HG02759 (cell line): ENCODE data around the gene BIRC2.
"Not testable (repeated sequence)": the region's sequence is repeated elsewhere in the genome, so short reads cannot be mapped to it uniquely, and the experiment has no call there.

Experiments used
- ATAC-seq: cut with Tn5 transposase; IDR thresholded peaks from one replicate; pipeline ENCODE4 v1.9.1; 2021; ENCODE audit warnings: mild to moderate bottlenecking, moderate library complexity; ENCODE audit not compliant: unreplicated experiment

Gene BIRC2

GRCh38 chr11:102322560-102322959 lies 24.5 kb upstream of the BIRC2 start:
- no peak for ATAC-seq

DNA sequence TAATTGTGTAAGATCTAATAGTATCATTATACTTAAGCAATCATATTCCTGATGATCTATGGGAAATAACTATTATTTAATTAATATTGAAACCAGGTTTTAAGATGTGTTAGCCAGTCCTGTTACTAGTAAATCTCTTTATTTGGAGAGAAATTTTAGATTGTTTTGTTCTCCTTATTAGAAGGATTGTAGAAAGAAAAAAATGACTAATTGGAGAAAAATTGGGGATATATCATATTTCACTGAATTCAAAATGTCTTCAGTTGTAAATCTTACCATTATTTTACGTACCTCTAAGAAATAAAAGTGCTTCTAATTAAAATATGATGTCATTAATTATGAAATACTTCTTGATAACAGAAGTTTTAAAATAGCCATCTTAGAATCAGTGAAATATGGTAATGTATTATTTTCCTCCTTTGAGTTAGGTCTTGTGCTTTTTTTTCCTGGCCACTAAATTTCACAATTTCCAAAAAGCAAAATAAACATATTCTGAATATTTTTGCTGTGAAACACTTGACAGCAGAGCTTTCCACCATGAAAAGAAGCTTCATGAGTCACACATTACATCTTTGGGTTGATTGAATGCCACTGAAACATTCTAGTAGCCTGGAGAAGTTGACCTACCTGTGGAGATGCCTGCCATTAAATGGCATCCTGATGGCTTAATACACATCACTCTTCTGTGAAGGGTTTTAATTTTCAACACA lies 23.3 kb upstream of the BIRC2 start:
- ATAC-seq = no peak

- ATAC-seq = no peak
These were observed 21.9 kb upstream of the BIRC2 start for GRCh38 chr11:102325088-102325487.

- no peak for ATAC-seq
These were observed 18.3 kb upstream of the BIRC2 start for GRCh38 chr11:102328748-102329147.

GRCh38 chr11:102330231-102330630 lies 16.8 kb upstream of the BIRC2 start:
- ATAC-seq = no peak

DNA sequence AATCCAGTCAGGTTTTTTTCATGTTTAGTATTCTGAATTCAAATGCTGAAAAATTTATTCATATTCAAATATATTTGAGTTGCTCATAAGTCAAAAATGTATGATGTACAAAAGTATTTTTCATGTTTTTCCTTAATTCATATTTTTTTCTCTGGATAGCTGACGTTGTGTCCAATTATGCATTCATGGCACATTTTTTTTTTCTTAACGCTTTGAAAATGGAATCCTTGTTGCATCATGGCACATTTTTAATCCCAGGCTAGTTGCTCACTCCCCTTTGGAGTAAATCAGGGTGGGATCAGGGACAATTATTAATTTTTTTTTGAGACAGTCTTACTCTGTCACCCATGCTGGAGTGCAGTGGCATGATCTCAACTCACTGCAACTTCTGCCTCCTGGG lies 15.7 kb upstream of the BIRC2 start:
- ATAC-seq = no peak

GRCh38 chr11:102332611-102332994 lies 14.4 kb upstream of the BIRC2 start:
- ATAC-seq = no peak

DNA sequence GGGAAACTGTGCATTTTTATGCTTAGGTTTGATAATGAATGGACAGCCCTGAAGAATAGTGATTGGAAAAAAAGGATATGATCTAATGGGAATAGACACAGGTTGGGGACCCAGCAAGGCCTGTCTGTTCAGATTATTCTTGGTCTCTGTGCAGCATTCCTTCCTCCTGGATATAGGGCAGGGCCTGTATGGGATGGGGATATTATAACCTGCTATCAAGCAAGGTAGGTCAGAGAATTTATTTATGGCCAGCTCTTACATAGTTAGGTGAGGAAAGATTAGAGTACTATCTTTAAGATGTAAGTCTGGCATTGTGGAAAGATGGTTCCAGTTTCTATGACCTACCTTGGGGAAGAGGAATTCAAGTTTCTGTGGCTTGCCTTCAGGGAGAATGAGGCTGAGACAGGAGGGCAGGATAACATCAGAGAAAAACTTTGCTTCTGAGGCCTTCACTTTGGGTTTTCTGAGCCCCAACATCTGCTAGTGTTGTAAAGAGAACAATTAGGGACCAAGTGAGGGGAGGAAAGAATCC lies 8.5 kb upstream of the BIRC2 start:
- ATAC-seq = no peak

DNA sequence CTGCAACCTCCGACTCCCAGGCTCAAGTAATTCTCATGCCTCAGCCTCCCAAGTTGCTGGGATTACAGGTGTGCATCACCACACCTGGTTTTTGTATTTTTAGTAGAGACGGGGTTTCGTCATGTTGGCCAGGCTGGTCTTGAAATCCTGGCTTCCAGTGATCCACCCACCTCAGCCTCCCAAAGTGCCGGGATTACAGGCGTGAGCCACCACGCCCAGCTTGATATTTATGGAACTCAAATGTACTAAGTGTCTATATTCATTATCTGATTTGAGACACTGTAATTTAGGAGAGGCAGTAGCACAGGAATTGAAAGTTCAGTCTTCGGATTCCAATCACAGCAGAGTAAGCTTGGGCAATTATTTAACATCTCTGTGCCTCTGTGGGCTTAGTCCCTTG lies 5.7 kb upstream of the BIRC2 start:
- not testable (repeated sequence) for ATAC-seq

DNA sequence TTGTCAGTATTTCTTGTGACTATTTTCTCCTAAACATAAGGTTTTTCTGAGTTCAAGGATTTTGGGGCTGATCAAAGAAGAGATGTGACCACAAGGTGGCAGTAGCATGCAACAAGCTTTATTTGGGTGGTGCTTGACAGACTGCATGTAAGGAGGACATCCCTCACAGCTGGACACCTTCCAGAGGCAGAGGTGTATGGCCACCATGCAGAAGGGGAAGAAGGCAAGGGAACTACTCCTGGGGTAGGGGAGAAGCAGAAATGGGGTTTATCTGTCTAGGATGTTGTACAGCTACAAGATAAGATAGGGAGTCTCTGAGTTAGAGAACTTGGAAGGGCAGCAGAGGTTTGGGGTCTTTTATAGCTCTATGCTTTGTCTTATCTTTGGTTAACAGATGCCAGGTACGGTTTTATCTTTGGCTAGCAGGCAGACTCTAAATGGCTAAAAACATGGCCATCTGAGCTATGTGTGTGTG lies 5.1 kb upstream of the BIRC2 start:
- peak; percentile 45 for ATAC-seq

DNA sequence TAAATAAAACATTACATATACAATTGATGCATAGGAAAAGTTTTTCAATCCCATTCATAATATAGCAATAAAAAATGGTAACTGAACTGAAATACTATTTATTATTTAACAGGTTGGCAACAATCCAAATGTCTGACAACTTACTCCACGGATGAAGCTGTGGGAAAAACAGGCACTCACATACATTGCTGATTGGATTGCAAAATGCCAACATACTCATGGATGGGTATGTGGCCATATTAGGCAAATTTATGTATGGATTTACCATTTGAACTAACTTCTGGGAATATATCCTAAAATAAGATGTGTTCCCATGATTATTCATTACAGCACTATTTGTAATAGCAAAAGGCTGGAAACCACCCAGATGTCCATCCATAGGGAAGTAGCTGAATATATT lies 3.2 kb upstream of the BIRC2 start:
- no peak for ATAC-seq

- peak; percentile 22 for ATAC-seq
These were observed 1.1 kb upstream of the BIRC2 start for GRCh38 chr11:102345904-102346303.

DNA sequence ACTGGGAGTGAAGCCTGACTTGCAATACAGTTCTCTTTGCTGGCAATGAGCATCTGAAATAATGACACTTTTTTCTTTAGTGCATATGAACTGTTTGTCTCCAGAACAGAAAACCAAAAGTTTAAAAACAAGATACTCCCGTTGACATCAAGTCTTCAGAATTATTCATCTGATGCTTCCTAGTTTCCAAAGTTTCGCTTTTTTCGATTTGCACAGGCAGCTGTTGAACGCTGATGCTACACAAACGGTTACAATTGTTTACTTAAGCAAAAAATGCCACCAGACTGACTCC lies 612 bp upstream of the BIRC2 start:
- ATAC-seq = no peak

DNA sequence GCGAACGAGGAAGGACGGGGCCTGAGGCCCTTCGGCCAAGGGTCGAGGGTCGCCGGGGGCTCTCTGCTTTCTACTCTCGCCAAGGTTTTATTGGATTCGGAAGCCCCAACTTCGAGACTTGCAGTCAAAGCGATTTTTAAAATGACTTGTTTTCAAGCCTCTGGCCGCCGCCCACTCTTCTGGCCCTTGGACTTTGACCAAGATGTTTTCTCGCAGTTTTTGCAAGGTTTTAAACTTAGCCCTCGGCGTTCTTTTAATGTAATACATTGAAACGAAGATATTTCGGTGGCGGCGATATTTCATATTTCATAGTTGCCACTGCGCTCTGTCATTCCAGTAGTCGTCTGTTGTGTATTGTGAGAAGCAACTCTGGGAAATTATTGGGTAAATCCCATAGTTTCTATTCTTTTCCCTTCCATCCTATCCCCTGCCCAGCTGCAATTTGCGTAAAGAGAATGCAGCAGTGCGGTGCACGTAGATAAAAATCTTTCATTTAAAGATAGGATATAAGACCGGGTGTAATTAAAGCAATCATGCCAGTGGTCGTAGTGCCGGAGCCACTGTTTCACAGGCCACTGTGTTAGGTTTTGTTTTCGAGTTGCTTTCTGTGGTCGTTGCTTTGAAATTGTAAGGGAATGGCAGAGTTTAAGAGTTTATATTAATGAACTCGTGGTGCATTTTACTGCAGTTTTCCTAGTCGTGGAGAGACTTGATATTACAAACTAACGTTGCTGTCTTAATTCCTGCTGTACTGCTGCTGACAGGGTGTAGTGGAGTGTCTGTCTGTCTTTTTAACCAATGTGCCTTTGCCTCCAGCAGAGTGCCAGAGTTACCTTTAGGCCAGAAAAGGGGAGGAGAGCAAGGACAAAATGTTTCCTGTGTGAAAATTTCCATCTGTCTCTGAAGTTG lies 702 bp downstream of the BIRC2 start:
- peak; percentile 19 for ATAC-seq

- ATAC-seq = no peak
These were observed 10.1 kb downstream of the BIRC2 start for GRCh38 chr11:102357116-102357515.

- ATAC-seq = no peak
These were observed 12.4 kb downstream of the BIRC2 start for GRCh38 chr11:102359372-102359771.

GRCh38 chr11:102360681-102361080 lies 13.7 kb downstream of the BIRC2 start:
- ATAC-seq = no peak

DNA sequence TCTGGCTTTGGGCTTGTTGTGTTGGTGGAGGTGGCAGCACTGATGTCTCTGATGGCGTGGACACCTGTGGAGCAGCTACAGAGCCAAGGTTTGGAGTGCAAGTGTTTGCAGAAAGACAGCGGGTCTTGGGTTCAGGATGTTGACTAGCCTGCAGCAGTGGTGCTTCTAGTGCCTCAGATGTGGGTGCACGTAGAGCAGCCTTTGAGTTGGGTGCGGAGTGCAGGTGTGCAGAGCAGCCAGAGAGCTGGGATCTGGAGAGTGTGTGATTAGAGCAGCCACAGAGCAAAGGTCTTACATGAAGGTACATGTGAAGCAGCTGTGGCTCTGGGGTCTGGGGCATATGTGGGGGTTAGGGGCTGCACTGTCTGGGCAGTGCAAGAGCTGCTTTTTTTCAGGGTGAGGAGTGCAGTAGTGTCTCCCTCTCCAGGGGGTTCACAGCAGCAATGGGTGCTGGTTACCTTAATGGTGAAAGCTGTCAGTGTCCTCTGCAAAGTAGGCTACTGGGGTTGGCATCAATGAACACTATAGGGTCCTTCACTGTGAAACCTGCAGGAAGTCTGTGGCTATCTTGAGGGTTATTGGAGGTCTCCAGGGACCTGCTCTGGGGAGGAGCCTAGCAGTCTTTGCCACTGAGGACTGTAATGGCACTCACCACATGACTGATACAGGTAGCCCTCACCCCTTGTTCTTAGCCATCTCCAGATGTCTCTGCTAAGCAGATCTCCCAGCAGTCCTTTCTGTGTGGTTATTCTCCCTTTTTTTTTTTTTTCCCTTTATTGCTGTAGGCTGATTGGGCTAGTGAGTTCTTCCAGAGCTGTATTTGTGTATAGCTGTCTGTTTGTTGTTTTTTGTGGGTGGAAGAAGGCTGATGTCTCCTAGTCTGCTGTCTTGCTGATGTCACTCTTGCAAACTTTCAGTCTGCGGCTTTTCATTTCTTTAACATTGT lies 14.3 kb downstream of the BIRC2 start:
- ATAC-seq = peak; percentile 94

DNA sequence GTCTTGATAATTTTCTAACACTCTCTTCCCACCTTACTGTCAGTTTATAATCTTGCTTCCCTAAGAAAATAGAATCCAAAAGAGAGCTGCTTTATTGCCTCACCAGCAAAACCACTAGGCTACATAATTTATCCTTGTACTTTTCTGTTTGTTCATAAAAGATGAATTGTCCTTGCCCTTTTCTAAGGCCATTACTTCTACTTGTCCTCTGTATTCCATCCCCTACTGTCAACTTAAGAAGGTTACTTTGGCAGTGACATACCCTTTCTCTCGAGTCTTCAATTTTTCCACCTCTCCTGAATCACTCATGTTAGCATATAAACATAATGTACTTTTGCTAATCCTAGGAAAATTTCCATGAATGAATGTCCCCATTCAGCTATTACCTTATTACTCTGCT lies 18.0 kb downstream of the BIRC2 start:
- no peak for ATAC-seq

DNA sequence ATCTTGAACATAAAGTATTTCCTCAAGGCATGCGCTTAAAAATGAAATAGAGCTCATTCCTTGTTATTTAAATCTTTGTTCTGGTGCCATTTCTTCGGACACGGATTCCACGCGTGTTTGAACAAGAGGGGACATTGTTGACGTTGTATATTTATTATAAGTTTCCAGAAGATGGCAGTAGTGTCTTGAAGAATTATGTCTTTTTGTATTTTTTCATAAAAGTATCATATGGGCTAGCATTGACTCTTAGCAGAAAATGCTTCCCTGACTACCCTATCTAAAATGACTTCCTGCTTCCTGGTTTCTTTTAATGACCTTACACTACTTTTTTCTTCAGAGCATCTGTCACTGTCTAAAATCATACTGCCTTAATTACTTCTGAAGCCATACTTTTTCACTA lies 20.4 kb downstream of the BIRC2 start:
- no peak for ATAC-seq

DNA sequence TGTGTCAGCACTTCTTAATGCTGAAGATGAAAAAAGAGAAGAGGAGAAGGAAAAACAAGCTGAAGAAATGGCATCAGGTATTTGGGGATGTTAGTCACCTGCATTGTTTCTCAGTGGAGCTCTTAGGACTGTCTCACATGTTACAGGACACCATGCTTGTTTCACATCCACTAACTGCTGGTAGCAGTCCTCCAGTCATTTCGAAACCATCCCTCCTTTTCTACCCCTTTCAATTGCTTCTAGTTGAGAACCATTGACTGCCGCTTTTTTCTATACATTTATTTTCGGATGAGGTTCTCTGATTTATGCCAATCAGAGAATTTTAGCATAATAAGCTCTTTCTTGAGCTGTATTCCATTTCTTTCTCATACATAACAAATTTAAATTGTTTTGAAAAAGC lies 21.5 kb downstream of the BIRC2 start:
- peak; percentile 100 for ATAC-seq
